Stimulated activated CD4-positive, alpha-beta T cell treated with anti-CD3 and anti-CD28 coated beads, Interleukin-2, amount 100 ng/mL, for 4 hours (primary cell): ENCODE results near the gene EYS.
"Not testable (repeated sequence)": the region's sequence is repeated elsewhere in the genome, so short reads cannot be mapped to it uniquely, and the experiment has no call there.

Source experiments
- DNase-seq: peaks from one replicate; pipeline ENCODE4 v3.0.0-alpha.2; 2020; ENCODE audit warnings: low read depth

Gene EYS

GRCh38 chr6:64469405-64469804 is 1237.6 kb downstream of the EYS start:
- DNase-seq, result not testable (repeated sequence)

- DNase-seq, result no peak
These were observed 1239.4 kb downstream of the EYS start for GRCh38 chr6:64467656-64468055.

GRCh38 chr6:64459411-64459944 is 1247.5 kb downstream of the EYS start:
- DNase-seq, result no peak

- DNase-seq, result not testable (repeated sequence)
These were observed 1258.9 kb downstream of the EYS start for GRCh38 chr6:64448101-64448500.

GRCh38 chr6:64445038-64445437 is 1262.0 kb downstream of the EYS start:
- DNase-seq, result no peak

GRCh38 chr6:64439274-64439673 is 1267.8 kb downstream of the EYS start:
- no peak for DNase-seq

GRCh38 chr6:64437996-64438395 is 1269.0 kb downstream of the EYS start:
- DNase-seq, result no peak

- no peak for DNase-seq
These were observed 1277.1 kb downstream of the EYS start for GRCh38 chr6:64429926-64430325.

GRCh38 chr6:64428186-64428585 is 1278.8 kb downstream of the EYS start:
- DNase-seq, result no peak

GRCh38 chr6:64415926-64416325 is 1291.1 kb downstream of the EYS start:
- no peak for DNase-seq

- no peak for DNase-seq
These were observed 1295.8 kb downstream of the EYS start for GRCh38 chr6:64411226-64411625.

- no peak for DNase-seq
These were observed 1297.1 kb downstream of the EYS start for GRCh38 chr6:64409948-64410347.

- no peak for DNase-seq
These were observed 1302.6 kb downstream of the EYS start for GRCh38 chr6:64404396-64404795.

- no peak for DNase-seq
These were observed 1323.7 kb downstream of the EYS start for GRCh38 chr6:64383277-64383676.

- DNase-seq, result no peak
These were observed 1330.6 kb downstream of the EYS start for GRCh38 chr6:64376394-64376793.

- DNase-seq, result no peak
These were observed 1349.6 kb downstream of the EYS start for GRCh38 chr6:64357430-64357829.

GRCh38 chr6:64347411-64347810 is 1359.6 kb downstream of the EYS start:
- DNase-seq, result no peak

GRCh38 chr6:64335195-64335594 is 1371.8 kb downstream of the EYS start:
- no peak for DNase-seq

- DNase-seq, result no peak
These were observed 1372.4 kb downstream of the EYS start for GRCh38 chr6:64334636-64335035.

- no peak for DNase-seq
These were observed 1376.2 kb downstream of the EYS start for GRCh38 chr6:64330694-64331307.

- no peak for DNase-seq
These were observed 1380.1 kb downstream of the EYS start for GRCh38 chr6:64326939-64327338.

GRCh38 chr6:64325093-64325492 is 1381.9 kb downstream of the EYS start:
- no peak for DNase-seq

- DNase-seq, result no peak
These were observed 1396.8 kb downstream of the EYS start for GRCh38 chr6:64310214-64310613.
